Kidney (tissue), 22 donors: Measurements from ENCODE around the gene SOCS1. TPM values are rescaled to one million over a fixed set of nuclear protein-coding genes. Genes with fewer than 3 reads are reported as not detected.
A peak's percentile ranks its signal among the peaks of the same experiment; 100 is the strongest.

Experiments
- DNase-seq, 5 donors: peaks; one replicate each; pipeline ENCODE4 v3.0.0-alpha.2; 2013 to 2020
- FAIRE-seq: peaks from 2 replicates; lab custom pipeline; 2012; peaks lifted over from hg19 to GRCh38; lab: Jason Lieb, UNC
- H3K27ac ChIP-seq, 2 donors: one replicate each; pipeline ENCODE4 v1.7.0; 2013; ENCODE audit warnings: low read depth in 2 of 2, low read length in 2 of 2, inconsistent platforms in 1 of 2
- H3K27me3 ChIP-seq: one replicate; pipeline ENCODE4 v1.7.1; 2013; ENCODE audit warnings: low read length, inconsistent platforms; ENCODE audit not compliant: control insufficient read depth, insufficient read depth
- H3K36me3 ChIP-seq, 3 donors: one replicate each; pipeline versions ENCODE4 v1.7.0 to v1.7.1; 2013; ENCODE audit warnings: low read length in 3 of 3, control low read depth in 1 of 3, inconsistent platforms in 1 of 3; ENCODE audit not compliant: insufficient read depth in 3 of 3, control insufficient read depth in 2 of 3
- H3K4me1 ChIP-seq, 3 donors: one replicate each; pipeline versions ENCODE4 v1.7.0 to v1.7.1; 2013; ENCODE audit warnings: low read length in 3 of 3, inconsistent platforms in 1 of 3, low read depth in 1 of 3; ENCODE audit not compliant: control insufficient read depth in 2 of 3, insufficient read depth in 2 of 3
- H3K4me3 ChIP-seq, 3 donors: one replicate each; pipeline versions ENCODE4 v1.7.0 to v1.8.1; 2013; ENCODE audit warnings: low read length in 3 of 3, control low read depth in 1 of 3, inconsistent platforms in 1 of 3
- H3K9ac ChIP-seq, 3 donors: one replicate each; pipeline versions ENCODE4 v1.7.0 to v1.7.1; 2013; ENCODE audit warnings: low read length in 3 of 3, control low read depth in 1 of 3, inconsistent platforms in 1 of 3
- H3K9me3 ChIP-seq, 3 donors: one replicate each; pipeline versions ENCODE4 v1.7.0 to v1.7.1; 2013; ENCODE audit warnings: low read length in 3 of 3, control low read depth in 1 of 3, inconsistent platforms in 1 of 3; ENCODE audit not compliant: control insufficient read depth in 2 of 3, insufficient read depth in 1 of 3
- intact Hi-C: fragments of 100-400 bp; cut with DNase I; formaldehyde crosslinking; loops from one replicate; pipeline ENCODE4 v1.11.1; 2022
- long read RNA-seq, 10 donors: library from polyadenylated mRNA in 1 of 10; unstranded in 1 of 10; transcript quantifications; one replicate each; pipeline ENCODE4 v2.0.0 and lab custom pipeline, GENCODE V29; 2021 to 2026
- polyA plus RNA-seq: library from polyadenylated mRNA; stranded (reverse); fragments of 350-450 nt; fragmentation: Illumina TruSeq; extraction: RNeasy Lipid Tissue Mini Kit (QIAGEN cat#74804); gene quantifications from one replicate; pipeline ENCODE4 v1.2.3, GENCODE V29; 2014; ENCODE audit warnings: low read depth, low replicate concordance; ENCODE audit not compliant: insufficient read depth
- total RNA-seq: library from RNA; stranded (reverse); fragmentation: NEBNext Ultra II Directional; extraction: Animal tissue kit (Norgen Biotek cat#: 25700); gene quantifications from one replicate; pipeline ENCODE4 v1.2.1, GENCODE V29; 2021
- TF ChIP-seq, protein P1 (sequence below): IDR thresholded peaks from 3 replicates; pipeline ENCODE4 v1.5.1; 2012; ENCODE audit warnings: mild to moderate bottlenecking, moderate library complexity, borderline replicate concordance; ENCODE audit not compliant: insufficient read depth; ENCODE audit errors: extremely low read depth
- donor health status: control.
- donor health status: control.
- donor health status: control.
- donor health status: control.
- donor health status: control.
- donor health status: DM: yes; HTN: yes; CAD: no.
- donor health status: Normal renal cell carcinoma (clear cell type).

Gene SOCS1, protein sequence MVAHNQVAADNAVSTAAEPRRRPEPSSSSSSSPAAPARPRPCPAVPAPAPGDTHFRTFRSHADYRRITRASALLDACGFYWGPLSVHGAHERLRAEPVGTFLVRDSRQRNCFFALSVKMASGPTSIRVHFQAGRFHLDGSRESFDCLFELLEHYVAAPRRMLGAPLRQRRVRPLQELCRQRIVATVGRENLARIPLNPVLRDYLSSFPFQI
- total RNA-seq (21.8 TPM), polyA plus RNA-seq (10.4 TPM)
- long read RNA-seq, donor 1, partial matches to known transcripts: 0 of 8 reads
- long read RNA-seq, donor 1, other reads (novel, unspliced or antisense): 0 of 8 reads
- long read RNA-seq, donor 2, transcript SOCS1-201 (2 exons, 1,225 nt): major isoform, 5 of 8 reads
- long read RNA-seq, donor 2, partial matches to known transcripts: 0 of 8 reads
- long read RNA-seq, donor 2, other reads (novel, unspliced or antisense): 0 of 8 reads
- long read RNA-seq, donor 3, transcript SOCS1-201 (2 exons, 1,225 nt): major isoform, 8 of 15 reads
- long read RNA-seq, donor 3, transcript SOCS1-202 (1 exons, 1,784 nt): minor isoform, 7 of 15 reads
- long read RNA-seq, donor 3, partial matches to known transcripts: 0 of 15 reads
- long read RNA-seq, donor 3, other reads (novel, unspliced or antisense): 0 of 15 reads
- long read RNA-seq, donor 4, transcript SOCS1-201 (2 exons, 1,225 nt): major isoform, 11 of 13 reads
- long read RNA-seq, donor 4, partial matches to known transcripts: 0 of 13 reads
- long read RNA-seq, donor 4, other reads (novel, unspliced or antisense): 0 of 13 reads
- long read RNA-seq, donor 5, partial matches to known transcripts: 0 of 3 reads
- long read RNA-seq, donor 5, other reads (novel, unspliced or antisense): 0 of 3 reads
- long read RNA-seq, donor 6, partial matches to known transcripts: 0 of 5 reads
- long read RNA-seq, donor 6, other reads (novel, unspliced or antisense): 0 of 5 reads
- long read RNA-seq, donor 7, transcript SOCS1-202 (1 exons, 1,784 nt): major isoform, 7 of 14 reads
- long read RNA-seq, donor 7, transcript SOCS1-201 (2 exons, 1,225 nt): major isoform, 7 of 14 reads
- long read RNA-seq, donor 7, partial matches to known transcripts: 0 of 14 reads
- long read RNA-seq, donor 7, other reads (novel, unspliced or antisense): 0 of 14 reads
- long read RNA-seq, donor 8, transcript SOCS1-201 (2 exons, 1,225 nt): major isoform, 10 of 16 reads
- long read RNA-seq, donor 8, transcript SOCS1-202 (1 exons, 1,784 nt): minor isoform, 6 of 16 reads
- long read RNA-seq, donor 8, partial matches to known transcripts: 0 of 16 reads
- long read RNA-seq, donor 8, other reads (novel, unspliced or antisense): 0 of 16 reads
- long read RNA-seq, donor 9, transcript SOCS1-201 (2 exons, 1,225 nt): major isoform, 6 of 7 reads
- long read RNA-seq, donor 9, partial matches to known transcripts: 0 of 7 reads
- long read RNA-seq, donor 9, other reads (novel, unspliced or antisense): 0 of 7 reads
- long read RNA-seq, donor 10, partial matches to known transcripts: 0 of 7 reads
- long read RNA-seq, donor 10, other reads (novel, unspliced or antisense): 0 of 7 reads

DNA sequence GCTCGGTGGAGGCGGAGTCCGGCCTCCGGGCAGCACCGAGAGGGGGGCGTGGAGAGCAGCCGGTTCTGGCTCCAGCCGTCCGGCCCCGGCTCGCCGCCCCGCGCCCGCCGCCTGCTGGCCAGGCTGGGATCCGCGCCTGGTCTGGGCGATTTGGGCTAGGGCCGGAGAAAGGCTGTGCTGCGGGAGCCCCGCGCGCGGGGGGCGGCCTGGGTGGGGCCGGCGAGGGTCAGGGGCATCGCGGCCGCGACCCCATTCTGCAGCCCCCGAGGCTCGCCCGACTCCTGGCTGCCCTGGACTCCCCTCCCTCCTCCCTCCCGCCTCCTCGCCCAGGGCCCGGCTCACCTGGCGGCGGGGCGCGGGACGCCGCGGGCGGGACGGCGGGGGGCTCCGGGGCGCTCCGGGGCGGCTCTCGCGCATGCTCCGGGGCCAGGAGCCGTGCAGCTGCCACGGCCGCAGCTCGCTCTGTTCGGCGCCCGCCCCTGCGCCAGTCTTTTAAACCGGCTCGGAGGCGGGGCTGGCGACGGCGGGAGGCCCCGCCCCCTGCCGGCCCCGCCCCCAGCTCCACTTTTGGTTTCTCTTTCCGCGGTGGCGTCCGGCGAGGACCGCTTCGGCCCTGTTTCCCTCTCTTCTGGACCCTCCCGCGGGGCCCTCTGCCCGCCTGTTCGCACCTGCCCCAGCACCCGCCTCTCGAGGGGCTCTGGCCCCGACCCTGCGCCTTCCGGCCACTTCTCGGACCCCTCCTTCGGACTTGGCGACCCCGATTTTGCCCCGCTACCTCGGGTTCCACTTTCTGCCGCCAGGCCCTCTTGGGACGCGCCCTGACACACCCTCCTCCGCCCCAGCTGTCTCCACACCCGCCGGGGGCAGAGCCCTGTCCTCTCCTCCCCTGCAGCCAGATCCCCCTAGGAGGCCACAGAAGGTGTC, at the start of gene SOCS1:
Gene SOCS1 (minus strand): TSS at position 468 of the 924 bp plus-strand sequence. CDS start 726 bp downstream, outside the sequence.
- Histone ChIP-seq H3K4me3 (peak within 1 kb of the TSS; percentile 63 to 85 (median 64)), H3K36me3 (no peaks in the 10 kb centered on the region), H3K27me3 (no peaks in the 10 kb centered on the region), H3K9ac (peak within 1 kb of the TSS; percentile 18 to 92 (median 67)), H3K4me1 (peaks cover 0 to 30% (median 15%) of the 10 kb centered on the region in 3 donors), H3K27ac (peak within 1 kb of the TSS; percentile 98 to 99), H3K9me3 (no peaks in the 10 kb centered on the region)
- TF ChIP-seq, protein P1, sequence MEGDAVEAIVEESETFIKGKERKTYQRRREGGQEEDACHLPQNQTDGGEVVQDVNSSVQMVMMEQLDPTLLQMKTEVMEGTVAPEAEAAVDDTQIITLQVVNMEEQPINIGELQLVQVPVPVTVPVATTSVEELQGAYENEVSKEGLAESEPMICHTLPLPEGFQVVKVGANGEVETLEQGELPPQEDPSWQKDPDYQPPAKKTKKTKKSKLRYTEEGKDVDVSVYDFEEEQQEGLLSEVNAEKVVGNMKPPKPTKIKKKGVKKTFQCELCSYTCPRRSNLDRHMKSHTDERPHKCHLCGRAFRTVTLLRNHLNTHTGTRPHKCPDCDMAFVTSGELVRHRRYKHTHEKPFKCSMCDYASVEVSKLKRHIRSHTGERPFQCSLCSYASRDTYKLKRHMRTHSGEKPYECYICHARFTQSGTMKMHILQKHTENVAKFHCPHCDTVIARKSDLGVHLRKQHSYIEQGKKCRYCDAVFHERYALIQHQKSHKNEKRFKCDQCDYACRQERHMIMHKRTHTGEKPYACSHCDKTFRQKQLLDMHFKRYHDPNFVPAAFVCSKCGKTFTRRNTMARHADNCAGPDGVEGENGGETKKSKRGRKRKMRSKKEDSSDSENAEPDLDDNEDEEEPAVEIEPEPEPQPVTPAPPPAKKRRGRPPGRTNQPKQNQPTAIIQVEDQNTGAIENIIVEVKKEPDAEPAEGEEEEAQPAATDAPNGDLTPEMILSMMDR: peak; percentile 87
- FAIRE-seq (no peak), DNase-seq (peak; percentile 90 to 96 (median 94))
- intact Hi-C loops: loop anchor here (5.0 kb wide), 1 partner anchor 279 kb away; no protein-coding TSS in a partner anchor

DNA sequence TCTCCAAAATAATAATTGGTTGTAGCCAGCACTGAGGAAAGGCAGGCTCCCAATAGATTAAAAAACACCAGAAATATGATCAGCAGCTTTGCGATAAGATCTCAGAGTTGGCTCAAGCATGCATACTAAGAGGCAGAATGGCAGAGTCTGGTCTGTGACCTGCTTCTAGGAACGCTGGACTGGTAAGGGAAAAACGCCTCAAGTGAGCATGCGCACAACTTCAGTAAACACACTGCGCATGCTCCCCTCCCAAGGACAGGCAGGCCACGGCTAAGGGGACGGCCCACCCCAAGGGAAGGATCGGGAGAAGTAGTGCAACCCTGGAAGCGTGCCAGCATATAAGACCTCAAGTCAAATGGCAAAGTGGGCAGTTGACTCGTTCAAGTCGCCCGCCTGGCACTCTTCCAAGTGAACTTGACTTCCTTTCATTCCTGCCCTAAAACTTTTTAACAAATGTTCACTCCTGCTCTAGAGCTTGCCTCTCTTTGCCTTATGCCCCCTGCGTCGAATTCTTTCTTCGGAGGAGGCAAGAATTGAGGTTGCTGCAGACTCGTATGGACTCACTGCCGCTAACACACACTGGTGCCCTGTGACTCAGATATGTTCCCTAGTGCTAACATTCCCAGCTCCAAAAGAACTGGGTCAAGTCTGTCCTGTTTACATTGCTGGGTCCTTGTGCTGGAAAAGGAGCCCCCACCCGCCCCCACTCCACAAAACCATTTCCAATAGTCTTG, 47.6 kb upstream of the SOCS1 start:
- peaks cover 0 to 2% (median 0%) of the 10 kb centered on the region in 3 donors for H3K9me3 ChIP-seq
- H3K4me1 ChIP-seq: peaks cover 0 to 5% (median 4%) of the 10 kb centered on the region in 3 donors
- no peak overlapping the region for H3K9ac ChIP-seq
- DNase-seq: peak in 4 of 5 donors; percentile 48 to 72 (median 72)
- H3K36me3 ChIP-seq: no peaks in the 10 kb centered on the region
- peak overlapping the region; percentile 82 to 91 for H3K27ac ChIP-seq
- H3K27me3 ChIP-seq: no peaks in the 10 kb centered on the region
- FAIRE-seq: no peak
- H3K4me3 ChIP-seq: no peak overlapping the region
- intact Hi-C loops: no loop called here
- TF ChIP-seq, protein P1: no peak
